Astrocyte (in vitro differentiated cells and primary cell): Measurements from ENCODE around the gene PDCD1.

Experiments
- CTCF ChIP-seq: IDR thresholded peaks from 2 replicates; pipeline ENCODE4 v1.5.1; 2011; ENCODE audit warnings: low read depth, mild to moderate bottlenecking, inconsistent platforms, low read length, moderate library complexity; ENCODE audit not compliant: insufficient read depth
- EZH2 ChIP-seq: IDR thresholded peaks from 2 replicates; pipeline ENCODE4 v1.6.1; 2012; ENCODE audit warnings: mild to moderate bottlenecking, low read length, inconsistent platforms; ENCODE audit not compliant: insufficient read depth

GRCh38 chr2:241861264-241861663, 2.6 kb upstream of the PDCD1 start:
- TF ChIP-seq CTCF (no peak), EZH2 (no peak)
